ENCODE measurements around the gene SRGAP1. TPM values are rescaled to one million over a fixed set of nuclear protein-coding genes. Genes with fewer than 3 reads are reported as not detected.

The SRGAP1 gene
- polyA plus RNA-seq, 2 donors = 1.4 to 3.2 TPM

DNA sequence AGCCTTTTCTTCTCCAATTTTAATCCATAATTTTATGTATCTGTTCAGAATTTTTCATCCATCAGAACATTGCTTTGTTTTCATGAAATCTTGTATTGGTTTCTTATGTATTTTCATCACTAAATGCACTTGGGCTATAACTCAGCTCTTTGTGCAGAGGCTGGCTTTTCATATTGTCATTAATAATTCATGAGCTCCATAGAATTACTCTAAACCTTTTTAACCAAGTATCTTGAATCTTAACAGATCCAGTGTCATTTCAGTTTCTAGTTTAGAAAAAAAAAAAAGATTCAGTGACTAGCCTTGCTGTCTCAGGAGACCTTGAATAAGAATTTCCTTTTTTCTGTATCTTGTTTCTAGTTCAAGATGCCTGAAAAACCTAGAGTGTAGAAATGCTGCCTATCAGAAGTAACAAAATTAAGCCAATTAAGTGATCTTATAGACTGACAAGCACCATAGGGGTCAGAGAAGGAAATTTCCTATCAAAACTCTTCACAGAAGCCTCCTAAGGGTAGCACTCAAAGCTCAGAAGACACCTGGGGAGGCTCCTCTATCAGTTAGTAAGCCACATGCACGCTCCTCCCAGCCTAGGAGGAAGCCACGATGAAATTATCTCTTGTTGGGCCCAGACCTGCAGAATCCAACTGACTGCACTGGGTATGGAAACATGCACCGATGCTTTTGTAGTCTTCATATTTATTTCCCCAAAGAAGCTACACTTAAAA is 214.2 kb downstream of the SRGAP1 start:
- Histone ChIP-seq H3K36me3 (ENCODE audit: control insufficient read depth in 2 of 2, insufficient read depth in 2 of 2, low read length in 1 of 2) (no peaks in the 10 kb centered on the region), H3K4me1 (ENCODE audit: control insufficient read depth in 2 of 2, insufficient read depth in 2 of 2, low read length in 1 of 2) (no peaks in the 10 kb centered on the region), H3K9me3 (ENCODE audit: control insufficient read depth in 2 of 2, insufficient read depth in 1 of 2, low read depth in 1 of 2, low read length in 1 of 2) (no peaks in the 10 kb centered on the region), H3K4me3 (ENCODE audit: low read depth in 1 of 2, low read length in 2 of 2) (no peak overlapping the region), H3K27me3 (ENCODE audit: control insufficient read depth in 1 of 2, insufficient read depth in 2 of 2, low read length in 2 of 2) (no peaks in the 10 kb centered on the region), H3K27ac (ENCODE audit: low read depth in 2 of 2, low read length in 1 of 2) (no peak overlapping the region)
- WGBS, 2 donors = 87 to 88% methylated on average over 3 of the region's 3 CpGs

DNA sequence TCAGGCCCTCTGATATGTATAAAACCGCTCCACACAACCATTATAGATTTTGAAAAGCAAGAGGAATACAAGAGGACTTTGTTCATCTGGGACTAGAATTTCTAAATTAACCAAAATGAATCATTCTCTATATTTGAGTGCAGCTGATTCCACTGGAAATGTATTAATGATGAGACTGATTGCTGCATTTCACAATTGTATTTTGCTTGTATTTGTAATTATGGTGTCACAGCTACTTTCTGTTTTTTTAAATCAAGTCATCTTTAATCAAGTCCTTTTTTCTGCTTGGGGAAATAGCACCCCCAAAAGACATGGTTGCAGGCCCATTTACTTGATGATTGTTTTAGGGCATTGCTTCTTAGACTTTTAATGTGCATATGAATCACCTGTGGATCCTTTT is 215.2 kb downstream of the SRGAP1 start:
- 97 to 98% methylated on average over 1 of the region's 1 CpG for WGBS, 2 donors
- Histone ChIP-seq H3K4me3 (ENCODE audit: low read depth in 1 of 2, low read length in 2 of 2) (no peak overlapping the region), H3K27me3 (ENCODE audit: control insufficient read depth in 1 of 2, insufficient read depth in 2 of 2, low read length in 2 of 2) (no peaks in the 10 kb centered on the region), H3K36me3 (ENCODE audit: control insufficient read depth in 2 of 2, insufficient read depth in 2 of 2, low read length in 1 of 2) (peaks cover 1 to 3% of the 10 kb centered on the region in 2 donors), H3K27ac (ENCODE audit: low read depth in 2 of 2, low read length in 1 of 2) (no peak overlapping the region), H3K4me1 (ENCODE audit: control insufficient read depth in 2 of 2, insufficient read depth in 2 of 2, low read length in 1 of 2) (no peaks in the 10 kb centered on the region), H3K9me3 (ENCODE audit: control insufficient read depth in 2 of 2, insufficient read depth in 1 of 2, low read depth in 1 of 2, low read length in 1 of 2) (no peaks in the 10 kb centered on the region)

- H3K27me3 ChIP-seq (ENCODE audit: control insufficient read depth in 1 of 2, insufficient read depth in 2 of 2, low read length in 2 of 2) = no peaks in the 10 kb centered on the region
- 93 to 94% methylated on average over 2 of the region's 2 CpGs for WGBS, 2 donors
- H3K27ac ChIP-seq (ENCODE audit: low read depth in 2 of 2, low read length in 1 of 2) = no peak overlapping the region
- H3K4me3 ChIP-seq (ENCODE audit: low read depth in 1 of 2, low read length in 2 of 2) = no peak overlapping the region
- H3K9me3 ChIP-seq (ENCODE audit: control insufficient read depth in 2 of 2, insufficient read depth in 1 of 2, low read depth in 1 of 2, low read length in 1 of 2) = no peaks in the 10 kb centered on the region
- H3K36me3 ChIP-seq (ENCODE audit: control insufficient read depth in 2 of 2, insufficient read depth in 2 of 2, low read length in 1 of 2) = peaks cover 3 to 6% of the 10 kb centered on the region in 2 donors
- H3K4me1 ChIP-seq (ENCODE audit: control insufficient read depth in 2 of 2, insufficient read depth in 2 of 2, low read length in 1 of 2) = no peaks in the 10 kb centered on the region
Measured at GRCh38 chr12:64061868-64062375, 217.4 kb downstream of the SRGAP1 start.

- no peaks in the 10 kb centered on the region for H3K9me3 ChIP-seq (ENCODE audit: control insufficient read depth in 2 of 2, insufficient read depth in 1 of 2, low read depth in 1 of 2, low read length in 1 of 2)
- no peak overlapping the region for H3K27ac ChIP-seq (ENCODE audit: low read depth in 2 of 2, low read length in 1 of 2)
- H3K4me1 ChIP-seq (ENCODE audit: control insufficient read depth in 2 of 2, insufficient read depth in 2 of 2, low read length in 1 of 2) = no peaks in the 10 kb centered on the region
- peaks cover 3 to 6% of the 10 kb centered on the region in 2 donors for H3K36me3 ChIP-seq (ENCODE audit: control insufficient read depth in 2 of 2, insufficient read depth in 2 of 2, low read length in 1 of 2)
- 80 to 82% methylated on average over 3 of the region's 3 CpGs for WGBS, 2 donors
- H3K4me3 ChIP-seq (ENCODE audit: low read depth in 1 of 2, low read length in 2 of 2) = no peak overlapping the region
- no peaks in the 10 kb centered on the region for H3K27me3 ChIP-seq (ENCODE audit: control insufficient read depth in 1 of 2, insufficient read depth in 2 of 2, low read length in 2 of 2)
Measured at GRCh38 chr12:64063121-64063520, 218.6 kb downstream of the SRGAP1 start.

GRCh38 chr12:64064240-64064639 is 219.7 kb downstream of the SRGAP1 start:
- Histone ChIP-seq H3K36me3 (ENCODE audit: control insufficient read depth in 2 of 2, insufficient read depth in 2 of 2, low read length in 1 of 2) (peaks cover 3 to 6% of the 10 kb centered on the region in 2 donors), H3K9me3 (ENCODE audit: control insufficient read depth in 2 of 2, insufficient read depth in 1 of 2, low read depth in 1 of 2, low read length in 1 of 2) (no peaks in the 10 kb centered on the region), H3K4me3 (ENCODE audit: low read depth in 1 of 2, low read length in 2 of 2) (no peak overlapping the region), H3K27me3 (ENCODE audit: control insufficient read depth in 1 of 2, insufficient read depth in 2 of 2, low read length in 2 of 2) (no peaks in the 10 kb centered on the region), H3K4me1 (ENCODE audit: control insufficient read depth in 2 of 2, insufficient read depth in 2 of 2, low read length in 1 of 2) (no peaks in the 10 kb centered on the region), H3K27ac (ENCODE audit: low read depth in 2 of 2, low read length in 1 of 2) (no peak overlapping the region)
- 90 to 92% methylated on average over 2 of the region's 2 CpGs for WGBS, 2 donors

- H3K9me3 ChIP-seq (ENCODE audit: control insufficient read depth in 2 of 2, insufficient read depth in 1 of 2, low read depth in 1 of 2, low read length in 1 of 2) = no peaks in the 10 kb centered on the region
- H3K36me3 ChIP-seq (ENCODE audit: control insufficient read depth in 2 of 2, insufficient read depth in 2 of 2, low read length in 1 of 2) = peaks cover 3 to 6% of the 10 kb centered on the region in 2 donors
- no peak overlapping the region for H3K4me3 ChIP-seq (ENCODE audit: low read depth in 1 of 2, low read length in 2 of 2)
- H3K27ac ChIP-seq (ENCODE audit: low read depth in 2 of 2, low read length in 1 of 2) = no peak overlapping the region
- H3K27me3 ChIP-seq (ENCODE audit: control insufficient read depth in 1 of 2, insufficient read depth in 2 of 2, low read length in 2 of 2) = no peaks in the 10 kb centered on the region
- WGBS, 2 donors = 91% methylated on average over 8 of the region's 8 CpGs
- no peaks in the 10 kb centered on the region for H3K4me1 ChIP-seq (ENCODE audit: control insufficient read depth in 2 of 2, insufficient read depth in 2 of 2, low read length in 1 of 2)
Measured at GRCh38 chr12:64064706-64065105, 220.2 kb downstream of the SRGAP1 start.

DNA sequence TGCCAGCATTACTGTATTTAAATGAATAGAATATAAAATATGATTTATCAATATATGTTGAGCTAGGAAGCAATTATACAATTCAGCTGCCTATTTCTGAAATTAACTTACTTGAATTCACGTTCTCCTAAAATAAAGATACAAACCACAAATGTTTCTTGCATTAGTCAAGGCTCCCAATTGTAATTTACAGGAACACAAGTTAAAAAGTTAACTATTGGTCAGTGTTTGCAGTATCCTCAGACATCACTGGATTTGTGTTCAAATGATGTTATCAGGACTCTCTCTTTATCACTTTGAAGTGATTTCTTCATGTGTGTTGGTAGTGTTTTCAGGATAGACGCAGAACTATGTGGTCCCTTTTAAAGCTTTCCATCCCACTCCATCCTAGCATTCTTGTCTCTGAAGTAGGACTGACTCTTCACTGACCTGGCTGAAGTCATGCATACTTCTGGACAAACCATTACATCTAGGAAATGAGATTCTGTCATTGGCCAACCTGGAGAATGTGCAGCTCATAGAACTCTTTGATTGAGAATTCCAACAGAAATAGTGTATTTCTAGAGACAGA is 221.5 kb downstream of the SRGAP1 start:
- Histone ChIP-seq H3K27ac (ENCODE audit: low read depth in 2 of 2, low read length in 1 of 2) (no peak overlapping the region), H3K9me3 (ENCODE audit: control insufficient read depth in 2 of 2, insufficient read depth in 1 of 2, low read depth in 1 of 2, low read length in 1 of 2) (no peaks in the 10 kb centered on the region), H3K4me1 (ENCODE audit: control insufficient read depth in 2 of 2, insufficient read depth in 2 of 2, low read length in 1 of 2) (no peaks in the 10 kb centered on the region), H3K4me3 (ENCODE audit: low read depth in 1 of 2, low read length in 2 of 2) (no peak overlapping the region), H3K27me3 (ENCODE audit: control insufficient read depth in 1 of 2, insufficient read depth in 2 of 2, low read length in 2 of 2) (no peaks in the 10 kb centered on the region), H3K36me3 (ENCODE audit: control insufficient read depth in 2 of 2, insufficient read depth in 2 of 2, low read length in 1 of 2) (peaks cover 3 to 6% of the 10 kb centered on the region in 2 donors)
- WGBS, 2 donors = 88 to 94% methylated on average over 2 of the region's 2 CpGs

GRCh38 chr12:64066776-64067175 is 222.3 kb downstream of the SRGAP1 start:
- no peak overlapping the region for H3K4me3 ChIP-seq (ENCODE audit: low read depth in 1 of 2, low read length in 2 of 2)
- 92 to 93% methylated on average over 2 of the region's 2 CpGs for WGBS, 2 donors
- no peaks in the 10 kb centered on the region for H3K9me3 ChIP-seq (ENCODE audit: control insufficient read depth in 2 of 2, insufficient read depth in 1 of 2, low read depth in 1 of 2, low read length in 1 of 2)
- H3K36me3 ChIP-seq (ENCODE audit: control insufficient read depth in 2 of 2, insufficient read depth in 2 of 2, low read length in 1 of 2) = peaks cover 5 to 6% of the 10 kb centered on the region in 2 donors
- no peaks in the 10 kb centered on the region for H3K4me1 ChIP-seq (ENCODE audit: control insufficient read depth in 2 of 2, insufficient read depth in 2 of 2, low read length in 1 of 2)
- H3K27me3 ChIP-seq (ENCODE audit: control insufficient read depth in 1 of 2, insufficient read depth in 2 of 2, low read length in 2 of 2) = no peaks in the 10 kb centered on the region
- H3K27ac ChIP-seq (ENCODE audit: low read depth in 2 of 2, low read length in 1 of 2) = no peak overlapping the region

DNA sequence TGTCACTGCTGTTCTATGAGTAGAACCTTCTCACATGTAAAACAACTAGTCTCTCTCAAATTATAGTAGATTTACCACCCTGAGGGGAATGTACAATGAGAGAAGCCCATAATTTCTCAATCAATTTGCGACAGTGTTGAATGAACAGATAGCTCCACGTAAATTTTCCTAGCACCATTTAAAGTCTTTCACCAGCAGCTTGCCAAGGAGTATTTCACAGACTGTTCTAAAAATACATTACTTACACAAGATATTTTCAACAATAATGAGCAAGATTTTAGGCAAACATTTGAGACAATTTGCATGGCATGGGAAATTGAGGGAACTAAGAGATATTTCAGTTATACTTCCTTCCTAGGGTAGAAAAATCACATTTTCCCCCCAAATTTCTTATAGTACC is 226.0 kb downstream of the SRGAP1 start:
- Histone ChIP-seq H3K36me3 (ENCODE audit: control insufficient read depth in 2 of 2, insufficient read depth in 2 of 2, low read length in 1 of 2) (peaks cover 0 to 2% of the 10 kb centered on the region in 2 donors), H3K4me3 (ENCODE audit: low read depth in 1 of 2, low read length in 2 of 2) (no peak overlapping the region), H3K27me3 (ENCODE audit: control insufficient read depth in 1 of 2, insufficient read depth in 2 of 2, low read length in 2 of 2) (no peaks in the 10 kb centered on the region), H3K27ac (ENCODE audit: low read depth in 2 of 2, low read length in 1 of 2) (no peak overlapping the region), H3K4me1 (ENCODE audit: control insufficient read depth in 2 of 2, insufficient read depth in 2 of 2, low read length in 1 of 2) (no peaks in the 10 kb centered on the region), H3K9me3 (ENCODE audit: control insufficient read depth in 2 of 2, insufficient read depth in 1 of 2, low read depth in 1 of 2, low read length in 1 of 2) (no peaks in the 10 kb centered on the region)
- WGBS, 2 donors = 74 to 80% methylated on average over 2 of the region's 2 CpGs

Measured in esophagus (tissue), 2 donors.